Karpas-422 (cell line): ENCODE measurements around the gene ATP2C2. TPM values are rescaled to one million over a fixed set of nuclear protein-coding genes. Genes with fewer than 3 reads are reported as not detected.
"Not testable (repeated sequence)": the region's sequence is repeated elsewhere in the genome, so short reads cannot be mapped to it uniquely, and the experiment has no call there.

Experiments
- DNase-seq: peaks from one replicate; pipeline ENCODE4 v3.0.0-alpha.2; 2015
- H2AFZ ChIP-seq: fragments of 200-600 bp; sonication (generic); 2 replicates; pipeline ENCODE4 v1.6.1; 2014; ENCODE audit warnings: antibody characterized with exemption, low read length, mixed read lengths
- H3K27ac ChIP-seq: fragments of 200-600 bp; sonication (generic); 2 replicates; pipeline ENCODE4 v1.5.1; 2014; ENCODE audit warnings: mild to moderate bottlenecking, low read length, moderate library complexity
- H3K27me3 ChIP-seq: fragments of 200-600 bp; sonication (generic); 2 replicates; pipeline ENCODE4 v1.6.1; 2014; ENCODE audit warnings: low read length, mixed read lengths
- H3K36me3 ChIP-seq: fragments of 200-600 bp; sonication (generic); 2 replicates; pipeline ENCODE4 v1.6.1; 2014; ENCODE audit warnings: low read length, mixed read lengths; ENCODE audit not compliant: insufficient read depth
- H3K4me1 ChIP-seq: fragments of 200-600 bp; sonication (generic); 2 replicates; pipeline ENCODE4 v1.6.1; 2014; ENCODE audit warnings: mild to moderate bottlenecking, low read length, mixed read lengths
- H3K4me2 ChIP-seq: fragments of 200-600 bp; sonication (generic); 2 replicates; pipeline ENCODE4 v1.6.1; 2014; ENCODE audit warnings: low read length, low read depth, mild to moderate bottlenecking; ENCODE audit not compliant: poor library complexity, severe bottlenecking
- H3K4me3 ChIP-seq: fragments of 200-600 bp; sonication (generic); 2 replicates; pipeline ENCODE4 v1.5.1; 2014; ENCODE audit warnings: mild to moderate bottlenecking, antibody characterized with exemption, low read length, mixed read lengths
- H3K79me2 ChIP-seq: fragments of 200-600 bp; sonication (generic); 2 replicates; pipeline ENCODE4 v1.6.1; 2014; ENCODE audit warnings: mild to moderate bottlenecking, low read length, mixed read lengths
- H3K9ac ChIP-seq: fragments of 200-600 bp; sonication (generic); 2 replicates; pipeline ENCODE4 v1.6.0; 2014; ENCODE audit warnings: low read length
- H3K9me2 ChIP-seq: fragments of 200-600 bp; sonication (generic), shearing (Covaris generic); replicated peaks from 2 replicates; pipeline ENCODE4 v1.6.0; 2014; ENCODE audit warnings: mild to moderate bottlenecking, low read length, moderate library complexity; ENCODE audit not compliant: insufficient read depth
- H3K9me3 ChIP-seq: fragments of 300-700, 200-600 bp; sonication (generic); 2 replicates; pipeline ENCODE4 v1.6.1; 2014; ENCODE audit warnings: low read length, mixed read lengths
- H4K20me1 ChIP-seq: fragments of 200-600 bp; sonication (generic); 2 replicates; pipeline ENCODE4 v1.6.1; 2014; ENCODE audit warnings: mild to moderate bottlenecking, antibody characterized with exemption, low read length, low read depth; ENCODE audit not compliant: insufficient read depth
- total RNA-seq: library from RNA; depleted of rRNA; stranded (reverse); fragments of >200 nt; shearing (Covaris generic); gene quantifications from 2 replicates; pipeline ENCODE4 v1.2.3, GENCODE V29; 2014; ENCODE audit warnings: low replicate concordance

ATP2C2 gene
- total RNA-seq, 1 experiment from 2014 or later, result not detected

GRCh38 chr16:84334482-84334881, 33.9 kb upstream of the ATP2C2 start:
- Histone ChIP-seq H3K4me2 (no peak overlapping the region), H3K4me1 (no peaks in the 10 kb centered on the region), H3K27ac (no peak overlapping the region), H3K9me3 (no peaks in the 10 kb centered on the region; the same call in 1 of the 2 replicates), H3K36me3 (no peaks in the 10 kb centered on the region), H3K27me3 (no peaks in the 10 kb centered on the region), H3K9me2 (no peaks in the 10 kb centered on the region), H3K9ac (no peak overlapping the region), H3K79me2 (no peaks in the 10 kb centered on the region), H3K4me3 (no peak overlapping the region), H4K20me1 (no peaks in the 10 kb centered on the region), H2AFZ (no peak overlapping the region)
- DNase-seq, result no peak

GRCh38 chr16:84337236-84337635, 31.1 kb upstream of the ATP2C2 start:
- not testable (repeated sequence) for DNase-seq, H3K4me1 ChIP-seq, H3K36me3 ChIP-seq, H3K4me3 ChIP-seq, H2AFZ ChIP-seq, H3K4me2 ChIP-seq, H3K9me2 ChIP-seq, H4K20me1 ChIP-seq, H3K9ac ChIP-seq, H3K79me2 ChIP-seq, H3K9me3 ChIP-seq, H3K27ac ChIP-seq, H3K27me3 ChIP-seq

GRCh38 chr16:84339311-84339710, 29.0 kb upstream of the ATP2C2 start:
- no peaks in the 10 kb centered on the region for H3K9me2 ChIP-seq
- H3K36me3 ChIP-seq, result no peaks in the 10 kb centered on the region
- H3K9me3 ChIP-seq, result no peaks in the 10 kb centered on the region; the same call in 1 of the 2 replicates
- no peak for DNase-seq
- no peak overlapping the region for H3K4me2 ChIP-seq
- H3K27me3 ChIP-seq, result no peaks in the 10 kb centered on the region
- H2AFZ ChIP-seq, result no peak overlapping the region
- no peaks in the 10 kb centered on the region for H4K20me1 ChIP-seq
- H3K4me1 ChIP-seq, result no peaks in the 10 kb centered on the region
- no peak overlapping the region for H3K4me3 ChIP-seq
- no peak overlapping the region for H3K27ac ChIP-seq
- H3K79me2 ChIP-seq, result no peaks in the 10 kb centered on the region
- no peak overlapping the region for H3K9ac ChIP-seq

GRCh38 chr16:84339766-84340165, 28.6 kb upstream of the ATP2C2 start:
- H3K36me3 ChIP-seq, result no peaks in the 10 kb centered on the region
- no peaks in the 10 kb centered on the region for H3K27me3 ChIP-seq
- H3K9ac ChIP-seq, result no peak overlapping the region
- no peaks in the 10 kb centered on the region for H3K79me2 ChIP-seq
- no peak overlapping the region for H3K4me2 ChIP-seq
- no peak overlapping the region for H3K4me3 ChIP-seq
- H3K27ac ChIP-seq, result no peak overlapping the region
- no peak overlapping the region for H2AFZ ChIP-seq
- H3K9me3 ChIP-seq, result no peaks in the 10 kb centered on the region; the same call in 1 of the 2 replicates
- H3K9me2 ChIP-seq, result no peaks in the 10 kb centered on the region
- H3K4me1 ChIP-seq, result no peaks in the 10 kb centered on the region
- no peak for DNase-seq
- no peaks in the 10 kb centered on the region for H4K20me1 ChIP-seq

- no peak overlapping the region for H3K4me2 ChIP-seq
- no peak overlapping the region for H2AFZ ChIP-seq
- H4K20me1 ChIP-seq, result no peaks in the 10 kb centered on the region
- no peaks in the 10 kb centered on the region for H3K27me3 ChIP-seq
- H3K36me3 ChIP-seq, result no peaks in the 10 kb centered on the region
- no peaks in the 10 kb centered on the region; the same call in 1 of the 2 replicates for H3K9me3 ChIP-seq
- H3K9ac ChIP-seq, result no peak overlapping the region
- no peaks in the 10 kb centered on the region for H3K79me2 ChIP-seq
- H3K4me1 ChIP-seq, result no peaks in the 10 kb centered on the region
- DNase-seq, result no peak
- no peaks in the 10 kb centered on the region for H3K9me2 ChIP-seq
- no peak overlapping the region for H3K4me3 ChIP-seq
- H3K27ac ChIP-seq, result no peak overlapping the region
Observed at GRCh38 chr16:84340325-84341040, 27.9 kb upstream of the ATP2C2 start.

- H3K4me2 ChIP-seq, result no peak overlapping the region
- no peaks in the 10 kb centered on the region for H3K36me3 ChIP-seq
- no peak overlapping the region for H3K27ac ChIP-seq
- H3K27me3 ChIP-seq, result no peaks in the 10 kb centered on the region
- H2AFZ ChIP-seq, result no peak overlapping the region
- H3K9ac ChIP-seq, result no peak overlapping the region
- no peak for DNase-seq
- H3K9me3 ChIP-seq, result no peaks in the 10 kb centered on the region
- no peaks in the 10 kb centered on the region for H3K4me1 ChIP-seq
- no peaks in the 10 kb centered on the region for H3K79me2 ChIP-seq
- H3K4me3 ChIP-seq, result no peak overlapping the region
- H4K20me1 ChIP-seq, result no peaks in the 10 kb centered on the region
- H3K9me2 ChIP-seq, result no peaks in the 10 kb centered on the region
Observed at GRCh38 chr16:84341528-84342295, 26.6 kb upstream of the ATP2C2 start.

GRCh38 chr16:84343800-84344199, 24.5 kb upstream of the ATP2C2 start:
- not testable (repeated sequence) for H3K4me3 ChIP-seq, H3K36me3 ChIP-seq, H3K9me3 ChIP-seq, H3K9me2 ChIP-seq, H3K4me2 ChIP-seq, DNase-seq, H3K9ac ChIP-seq, H3K27me3 ChIP-seq, H3K27ac ChIP-seq, H3K4me1 ChIP-seq, H3K79me2 ChIP-seq, H4K20me1 ChIP-seq, H2AFZ ChIP-seq

- H3K9ac ChIP-seq, result no peak overlapping the region
- H3K4me1 ChIP-seq, result no peaks in the 10 kb centered on the region
- no peaks in the 10 kb centered on the region for H3K79me2 ChIP-seq
- no peak for DNase-seq
- H2AFZ ChIP-seq, result no peak overlapping the region
- H3K4me2 ChIP-seq, result no peak overlapping the region
- no peaks in the 10 kb centered on the region for H3K9me3 ChIP-seq
- no peaks in the 10 kb centered on the region for H3K9me2 ChIP-seq
- H3K36me3 ChIP-seq, result no peaks in the 10 kb centered on the region
- H4K20me1 ChIP-seq, result no peaks in the 10 kb centered on the region
- no peak overlapping the region for H3K4me3 ChIP-seq
- no peak overlapping the region for H3K27ac ChIP-seq
- H3K27me3 ChIP-seq, result no peaks in the 10 kb centered on the region
Observed at GRCh38 chr16:84344781-84345180, 23.6 kb upstream of the ATP2C2 start.
